ENCODE data around the gene MXRA8. TPM values are rescaled to one million over a fixed set of nuclear protein-coding genes. Genes with fewer than 3 reads are reported as not detected.

MXRA8 gene
- total RNA-seq, 2 experiments from 2014 or later: 0.18 to 0.23 TPM

GRCh38 chr1:1313500-1314236 is 44.7 kb downstream of the MXRA8 start:
- H3K4me1 Mint-ChIP-seq: peaks cover 6% of the 10 kb centered on the region
- no peak overlapping the region for H3K4me3 Mint-ChIP-seq
- no peaks in the 10 kb centered on the region for H3K27me3 Mint-ChIP-seq
- no peaks in the 10 kb centered on the region for H3K9me3 Mint-ChIP-seq
- peaks cover 28% of the 10 kb centered on the region for H3K36me3 Mint-ChIP-seq (ENCODE audit: low read depth)
- H3K27ac Mint-ChIP-seq: no peak overlapping the region
- CTCF ChIA-PET: no interaction called here
- no peak for DNase-seq
- POLR2A ChIA-PET: interaction anchor here (1.8 kb wide), 1 partner anchor 10 kb away, joined by 6 read pairs; no protein-coding TSS in a partner anchor

- ChIA-PET CTCF (no interaction called here), POLR2A (interaction anchor here (0.5 to 1.8 kb wide), 3 partner anchors 11 to 36 kb away, joined by 3 to 6 read pairs (median 3); no protein-coding TSS in a partner anchor)
- Mint-ChIP-seq H3K9me3 (no peaks in the 10 kb centered on the region), H3K27ac (no peak overlapping the region), H3K36me3 (ENCODE audit: low read depth) (peaks cover 26% of the 10 kb centered on the region), H3K27me3 (no peaks in the 10 kb centered on the region), H3K4me1 (peaks cover 6% of the 10 kb centered on the region), H3K4me3 (no peak overlapping the region)
- no peak for DNase-seq
Measured at GRCh38 chr1:1312450-1313314, 45.7 kb downstream of the MXRA8 start.

- Mint-ChIP-seq H3K27me3 (no peaks in the 10 kb centered on the region), H3K4me1 (peaks cover 13% of the 10 kb centered on the region), H3K27ac (no peak overlapping the region), H3K36me3 (ENCODE audit: low read depth) (peaks cover 24% of the 10 kb centered on the region), H3K9me3 (no peaks in the 10 kb centered on the region), H3K4me3 (peak overlapping the region; percentile 27)
- POLR2A ChIA-PET: interaction anchor here (0.9 to 1.2 kb wide), 3 partner anchors 14 to 94 kb away, joined by 3 read pairs; no protein-coding TSS in a partner anchor
- DNase-seq: no peak
- CTCF ChIA-PET: no interaction called here
Measured at GRCh38 chr1:1311107-1312104, 46.9 kb downstream of the MXRA8 start.

DNA sequence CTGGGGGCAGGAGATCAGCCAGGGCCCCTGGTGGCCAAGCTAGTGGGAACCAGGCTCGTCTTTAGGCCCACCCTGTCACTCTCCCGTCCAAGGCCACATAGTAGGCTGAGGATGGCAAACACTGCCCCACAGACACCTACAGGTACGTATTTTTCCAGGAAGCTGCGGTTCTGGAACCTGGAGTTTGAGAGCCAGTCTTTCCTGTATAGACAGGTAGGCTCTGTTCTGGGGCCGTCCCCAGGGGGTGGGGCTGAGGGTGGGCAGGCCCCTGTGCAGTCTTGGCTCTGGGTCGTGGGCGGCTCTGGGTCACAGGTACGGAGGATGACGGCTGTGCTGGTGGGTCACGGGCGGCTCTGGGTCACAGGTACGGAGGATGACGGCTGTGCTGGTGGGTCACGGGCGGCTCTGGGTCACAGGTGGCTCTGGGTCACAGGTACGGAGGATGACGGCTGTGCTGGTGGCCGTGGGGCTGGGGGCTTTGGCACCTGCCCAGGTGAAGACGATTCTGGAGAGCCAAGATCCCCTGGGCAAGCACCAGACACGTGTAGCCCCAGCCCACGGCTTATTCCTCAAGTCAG is 47.8 kb downstream of the MXRA8 start:
- H3K36me3 Mint-ChIP-seq (ENCODE audit: low read depth): peaks cover 21% of the 10 kb centered on the region
- ChIA-PET CTCF (no interaction called here), POLR2A (interaction anchor here (1.2 to 1.5 kb wide), 3 partner anchors 12 to 95 kb away, joined by 3 to 5 read pairs (median 3); partner anchors contain the start of gene AURKAIP1)
- H3K4me3 Mint-ChIP-seq: peak overlapping the region; percentile 27
- DNase-seq: no peak
- H3K27me3 Mint-ChIP-seq: no peaks in the 10 kb centered on the region
- no peak overlapping the region for H3K27ac Mint-ChIP-seq
- H3K4me1 Mint-ChIP-seq: peaks cover 21% of the 10 kb centered on the region
- H3K9me3 Mint-ChIP-seq: no peaks in the 10 kb centered on the region

DNA sequence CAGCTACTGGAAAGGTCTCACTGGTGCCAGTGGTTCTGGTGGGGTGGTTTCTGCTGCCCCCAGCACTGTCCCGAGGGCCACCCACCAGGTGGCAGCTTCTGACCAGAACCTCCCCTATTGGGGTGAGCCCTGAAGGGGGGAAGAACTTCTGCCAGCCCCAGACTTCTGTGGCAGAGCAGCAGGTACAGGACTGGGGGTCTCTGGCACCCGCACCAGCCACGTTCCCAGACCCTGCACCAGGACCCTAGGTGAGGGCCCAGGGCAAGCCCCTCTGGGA is 48.3 kb downstream of the MXRA8 start:
- ChIA-PET CTCF (no interaction called here), POLR2A (interaction anchor here (1.2 to 1.5 kb wide), 4 partner anchors 11 to 95 kb away, joined by 3 to 6 read pairs (median 4); partner anchors contain the start of gene AURKAIP1)
- Mint-ChIP-seq H3K27me3 (no peaks in the 10 kb centered on the region), H3K27ac (no peak overlapping the region), H3K4me1 (peaks cover 25% of the 10 kb centered on the region), H3K9me3 (no peaks in the 10 kb centered on the region), H3K4me3 (peak overlapping the region; percentile 74), H3K36me3 (ENCODE audit: low read depth) (peaks cover 18% of the 10 kb centered on the region)
- DNase-seq: no peak

DNA sequence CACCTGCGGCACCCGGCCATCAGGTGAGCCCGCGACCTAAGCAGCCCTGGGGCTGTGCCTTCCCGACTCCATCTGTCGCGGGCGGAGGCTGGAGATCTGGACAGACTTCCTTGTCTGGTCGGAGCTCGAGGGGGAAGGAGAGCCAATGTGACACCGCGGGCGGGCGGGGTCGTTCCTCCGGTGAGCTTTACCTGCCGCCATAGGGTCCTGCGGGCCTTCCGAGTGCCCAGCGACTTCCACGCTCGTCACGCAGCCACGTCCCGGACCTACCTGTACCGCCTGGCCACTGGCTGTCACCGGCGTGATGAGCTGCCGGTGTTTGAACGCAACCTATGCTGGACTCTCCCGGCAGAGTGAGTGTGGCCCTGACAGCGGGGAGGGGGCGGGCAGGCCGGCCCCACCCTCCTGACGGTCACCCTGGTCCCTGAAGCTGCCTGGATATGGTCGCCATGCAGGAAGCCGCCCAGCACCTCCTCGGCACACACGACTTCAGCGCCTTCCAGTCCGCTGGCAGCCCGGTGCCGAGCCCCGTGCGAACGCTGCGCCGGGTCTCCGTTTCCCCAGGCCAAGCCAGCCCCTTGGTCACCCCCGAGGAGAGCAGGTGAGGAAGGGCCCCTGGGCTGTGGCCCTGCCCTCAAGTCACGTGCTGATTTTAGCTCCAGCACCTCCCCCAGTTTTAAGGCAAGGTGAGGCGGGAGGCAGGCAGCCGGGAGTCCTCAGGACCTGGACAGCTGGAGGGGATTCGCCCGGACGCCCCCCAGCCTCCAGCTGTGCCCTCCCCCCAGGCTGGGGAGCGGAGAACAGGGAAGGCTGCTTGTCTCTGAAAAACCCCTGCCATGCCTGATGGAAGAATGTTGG is 48.9 kb downstream of the MXRA8 start:
- H3K36me3 Mint-ChIP-seq (ENCODE audit: low read depth): peaks cover 14% of the 10 kb centered on the region
- peaks cover 28% of the 10 kb centered on the region for H3K4me1 Mint-ChIP-seq
- POLR2A ChIA-PET: interaction anchor here (1.2 to 1.5 kb wide), 5 partner anchors 10 to 96 kb away, joined by 3 to 6 read pairs (median 4); partner anchors contain the start of genes AURKAIP1 and CCNL2
- CTCF ChIA-PET: no interaction called here
- H3K27ac Mint-ChIP-seq: peak overlapping the region; percentile 47
- no peak for DNase-seq
- H3K27me3 Mint-ChIP-seq: no peaks in the 10 kb centered on the region
- no peaks in the 10 kb centered on the region for H3K9me3 Mint-ChIP-seq
- H3K4me3 Mint-ChIP-seq: peak overlapping the region; percentile 74

GRCh38 chr1:1308756-1309250 is 49.6 kb downstream of the MXRA8 start:
- Mint-ChIP-seq H3K27me3 (no peaks in the 10 kb centered on the region), H3K27ac (peak overlapping the region; percentile 78), H3K4me1 (peaks cover 30% of the 10 kb centered on the region), H3K36me3 (ENCODE audit: low read depth) (peaks cover 13% of the 10 kb centered on the region), H3K4me3 (peak overlapping the region; percentile 80), H3K9me3 (no peaks in the 10 kb centered on the region)
- POLR2A ChIA-PET: interaction anchor here (1.2 to 1.5 kb wide), 3 partner anchors 17 to 90 kb away, joined by 4 to 6 read pairs (median 5); partner anchors contain the start of genes AURKAIP1 and CCNL2
- CTCF ChIA-PET: no interaction called here
- DNase-seq: no peak

DNA sequence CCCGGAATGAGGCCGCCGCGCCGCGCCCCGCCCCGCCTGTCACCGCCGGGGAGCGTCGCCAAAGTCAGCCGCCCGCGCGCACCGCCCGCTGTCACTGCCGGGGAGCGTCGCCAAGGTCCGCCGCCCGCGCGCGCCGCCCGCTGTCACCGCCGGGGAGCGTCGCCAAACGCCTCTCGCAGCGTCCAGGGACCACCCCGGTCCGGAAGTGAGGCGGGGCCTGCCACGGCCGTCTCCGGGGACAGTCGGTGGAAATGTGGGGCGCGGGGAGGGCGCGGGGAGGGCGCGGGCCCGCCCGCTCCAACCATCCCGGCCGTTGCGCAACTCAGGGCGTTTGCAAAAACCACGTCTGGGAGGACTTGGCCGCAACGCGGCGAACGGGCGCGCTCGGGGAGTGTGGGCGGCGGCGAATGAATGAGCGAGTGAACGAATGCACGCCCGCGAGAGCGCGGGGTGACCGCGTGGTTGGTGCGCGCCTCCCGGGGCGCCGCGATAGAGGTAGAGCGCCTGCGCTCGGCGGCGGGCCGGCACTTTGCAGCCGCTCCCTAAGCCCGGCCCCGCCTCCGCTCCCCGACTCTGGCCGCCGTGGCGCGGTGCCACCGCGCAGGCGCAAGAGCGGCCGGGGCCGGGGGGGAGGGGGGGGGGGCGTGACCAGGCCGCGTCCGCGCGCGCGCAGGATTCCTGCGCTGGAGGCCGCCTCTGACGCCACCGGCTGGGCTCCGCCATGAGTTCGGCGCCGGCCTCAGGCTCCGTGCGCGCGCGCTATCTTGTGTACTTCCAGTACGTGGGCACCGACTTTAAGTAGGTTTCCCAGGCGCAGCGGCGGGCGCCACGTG is 50.2 kb downstream of the MXRA8 start, which contains the start of the genes ACAP3 and PUSL1:
Gene ACAP3 (minus strand): TSS at position 8 of the 833 bp plus-strand sequence. CDS start 115 bp downstream, outside the sequence.
Gene PUSL1 (plus strand): TSS at position 675 of the 833 bp plus-strand sequence. CDS start 47 bp downstream, at position 722.
- H3K9me3 Mint-ChIP-seq: no peaks in the 10 kb centered on the region
- DNase-seq: peak; percentile 90
- peak within 1 kb of the TSS; percentile 80 for H3K4me3 Mint-ChIP-seq
- POLR2A ChIA-PET: interaction anchor here (1.0 kb wide), 1 partner anchor 66 kb away, joined by 5 read pairs; the partner anchor contains the start of gene AURKAIP1
- peaks cover 30% of the 10 kb centered on the region for H3K4me1 Mint-ChIP-seq
- peak within 1 kb of the TSS; percentile 93 for H3K27ac Mint-ChIP-seq
- CTCF ChIA-PET: no interaction called here
- no peaks in the 10 kb centered on the region for H3K27me3 Mint-ChIP-seq
- peaks cover 11% of the 10 kb centered on the region for H3K36me3 Mint-ChIP-seq (ENCODE audit: low read depth)

DNA sequence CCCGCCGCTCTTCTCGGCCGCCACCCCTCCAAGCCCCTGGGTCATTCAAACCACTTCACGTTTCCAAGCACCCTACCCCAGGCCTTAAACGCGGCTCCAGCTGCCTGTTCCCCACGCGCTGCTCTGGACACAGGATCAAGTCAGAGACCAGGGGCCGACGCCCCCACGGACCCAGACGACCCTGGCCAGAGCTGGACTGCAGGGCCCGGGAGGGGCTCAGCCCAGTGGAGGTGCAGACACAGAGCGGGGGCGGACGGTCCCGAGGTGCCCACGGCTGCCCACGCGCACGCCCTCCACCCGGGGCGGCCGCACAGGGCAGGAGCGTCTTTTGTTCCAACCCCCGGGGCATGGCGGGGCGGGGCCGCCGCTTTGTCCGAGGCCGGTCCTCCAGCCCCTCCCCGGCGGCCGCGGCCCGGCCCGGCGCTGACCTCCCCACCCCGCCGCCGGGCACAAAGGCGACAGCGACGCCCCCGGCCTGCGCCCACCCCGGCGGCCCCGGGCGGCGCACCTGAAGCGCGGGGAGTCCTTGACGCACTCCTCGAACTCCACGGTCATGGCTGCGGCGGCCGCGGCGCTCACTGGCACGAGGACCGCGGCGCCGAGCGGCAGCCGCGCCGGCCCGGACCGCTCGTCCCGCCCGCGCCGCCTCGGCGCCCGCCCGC is 51.0 kb downstream of the MXRA8 start:
- Mint-ChIP-seq H3K27me3 (no peaks in the 10 kb centered on the region), H3K27ac (peak overlapping the region; percentile 86), H3K9me3 (no peaks in the 10 kb centered on the region), H3K36me3 (ENCODE audit: low read depth) (peaks cover 6% of the 10 kb centered on the region), H3K4me3 (peak overlapping the region; percentile 79), H3K4me1 (peaks cover 30% of the 10 kb centered on the region)
- ChIA-PET POLR2A (interaction anchor here (0.7 to 1.0 kb wide), 2 partner anchors 67 to 267 kb away, joined by 3 to 5 read pairs; partner anchors contain the start of gene AURKAIP1), CTCF (no interaction called here)
- DNase-seq: no peak

DNA sequence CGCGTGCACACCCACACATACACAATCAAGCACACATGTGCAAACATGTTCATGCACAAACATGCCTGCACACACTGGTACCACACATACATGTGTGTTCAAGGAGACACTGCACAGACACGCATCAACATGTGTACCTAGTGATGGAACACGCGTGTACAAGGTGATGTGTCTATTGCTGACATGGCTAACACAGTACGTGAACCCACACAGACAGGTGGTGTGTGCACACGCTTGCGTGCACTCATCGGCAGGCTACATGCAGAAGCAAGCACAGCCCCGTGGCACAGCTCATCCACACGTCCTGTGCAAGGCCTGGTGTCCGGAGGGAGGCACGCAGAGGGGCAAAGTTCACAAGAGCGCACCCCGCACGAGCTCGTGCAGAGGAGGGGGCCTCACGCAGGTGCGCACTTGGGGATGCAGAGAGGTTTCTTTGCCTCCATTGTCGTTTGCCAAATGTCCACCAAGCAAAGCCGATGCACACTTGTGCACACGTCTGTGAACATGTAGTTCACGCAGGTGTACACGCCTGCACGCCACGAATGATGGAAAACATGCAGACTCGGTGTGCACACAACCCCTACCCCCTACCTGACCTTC is 51.6 kb downstream of the MXRA8 start:
- H3K4me1 Mint-ChIP-seq: peaks cover 30% of the 10 kb centered on the region
- CTCF ChIA-PET: no interaction called here
- DNase-seq: no peak
- POLR2A ChIA-PET: interaction anchor here (0.7 to 1.0 kb wide), 2 partner anchors 68 to 267 kb away, joined by 3 to 5 read pairs; partner anchors contain the start of gene AURKAIP1
- H3K9me3 Mint-ChIP-seq: no peaks in the 10 kb centered on the region
- H3K4me3 Mint-ChIP-seq: peak overlapping the region; percentile 79
- H3K27ac Mint-ChIP-seq: peak overlapping the region; percentile 86
- no peaks in the 10 kb centered on the region for H3K27me3 Mint-ChIP-seq
- H3K36me3 Mint-ChIP-seq (ENCODE audit: low read depth): peaks cover 6% of the 10 kb centered on the region

Measured in activated CD4-positive, alpha-beta memory T cell treated with anti-CD3 and anti-CD28 coated beads, Interleukin-2, amount 10 ng/mL, durations not matched to agents 7 days and 5 days (primary cell).